Right forelimb (tissue), 1 donor: Measurements from ENCODE around the gene NAT9.

Source experiments
- DNase-seq: peaks from one replicate; pipeline ENCODE4 v3.0.0-alpha.2; 2018

NAT9 gene

DNA sequence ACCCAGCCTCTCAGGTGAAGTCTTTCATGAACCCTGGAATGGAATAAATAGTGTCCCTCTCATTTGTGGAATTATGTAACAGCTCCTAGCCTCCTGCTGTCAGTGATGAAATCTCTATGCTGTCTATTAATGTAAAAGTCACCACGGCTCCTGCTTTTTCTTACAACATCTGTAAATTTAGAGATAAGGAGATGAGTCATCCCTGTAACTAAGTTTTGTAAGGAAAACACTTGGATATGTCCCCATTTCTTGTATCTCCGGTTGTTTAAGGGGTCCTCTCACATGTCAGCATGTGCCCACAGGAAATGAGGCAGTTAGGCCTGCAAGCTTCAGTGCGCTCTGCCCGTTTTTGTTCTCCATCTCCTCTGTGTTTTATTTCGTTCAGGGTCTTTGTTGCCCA is 2.8 kb upstream of the NAT9 start:
- no peak for DNase-seq

DNA sequence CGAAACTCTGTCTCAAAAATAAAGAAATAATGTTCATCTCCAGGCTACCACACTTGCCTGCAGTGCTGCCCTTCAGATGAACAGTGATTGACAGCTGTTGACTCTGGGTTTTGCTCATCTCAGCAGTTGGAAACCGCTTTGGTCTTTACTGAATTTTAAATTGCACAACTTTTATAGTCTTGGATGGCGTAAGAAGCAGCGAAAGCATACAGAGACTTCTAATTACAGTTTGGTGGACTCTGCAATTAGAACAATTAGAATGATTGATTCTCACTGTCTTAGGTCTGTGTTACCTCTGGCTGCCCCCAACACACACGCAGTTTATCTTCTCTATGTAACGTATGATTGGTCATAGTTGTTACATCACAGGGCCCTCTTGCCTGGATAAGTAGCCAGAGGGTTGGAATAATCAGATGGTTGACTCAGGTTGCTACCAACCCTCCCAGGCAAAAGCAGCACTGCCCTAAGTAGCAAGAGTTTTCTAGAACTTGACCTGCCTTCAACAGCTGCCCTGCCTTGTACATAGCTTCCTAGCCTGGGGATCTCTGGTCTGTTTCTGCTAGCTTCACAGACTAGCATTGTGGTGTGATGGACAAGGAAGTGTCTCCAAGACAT is 1.9 kb upstream of the NAT9 start:
- no peak for DNase-seq

DNA sequence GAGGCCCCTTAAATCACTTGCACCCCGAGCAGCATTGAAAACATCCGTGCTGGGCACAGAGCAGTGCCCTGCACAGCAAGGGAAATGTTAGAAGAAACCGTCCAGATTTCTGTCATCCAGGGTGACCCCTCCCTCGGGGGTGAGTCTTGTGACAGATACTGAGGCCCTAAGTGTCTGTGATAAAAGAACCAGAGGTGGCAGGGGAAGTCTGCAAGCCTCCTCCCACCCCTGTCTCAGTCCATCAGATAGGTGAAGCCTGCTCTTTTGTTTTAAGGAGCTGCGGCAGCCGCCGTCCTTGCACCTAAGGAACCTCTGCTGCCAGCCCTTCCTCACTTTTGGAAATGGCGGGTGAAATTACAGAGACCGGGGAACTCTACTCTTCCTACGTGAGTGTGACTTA is 845 bp upstream of the NAT9 start:
- DNase-seq: no peak

DNA sequence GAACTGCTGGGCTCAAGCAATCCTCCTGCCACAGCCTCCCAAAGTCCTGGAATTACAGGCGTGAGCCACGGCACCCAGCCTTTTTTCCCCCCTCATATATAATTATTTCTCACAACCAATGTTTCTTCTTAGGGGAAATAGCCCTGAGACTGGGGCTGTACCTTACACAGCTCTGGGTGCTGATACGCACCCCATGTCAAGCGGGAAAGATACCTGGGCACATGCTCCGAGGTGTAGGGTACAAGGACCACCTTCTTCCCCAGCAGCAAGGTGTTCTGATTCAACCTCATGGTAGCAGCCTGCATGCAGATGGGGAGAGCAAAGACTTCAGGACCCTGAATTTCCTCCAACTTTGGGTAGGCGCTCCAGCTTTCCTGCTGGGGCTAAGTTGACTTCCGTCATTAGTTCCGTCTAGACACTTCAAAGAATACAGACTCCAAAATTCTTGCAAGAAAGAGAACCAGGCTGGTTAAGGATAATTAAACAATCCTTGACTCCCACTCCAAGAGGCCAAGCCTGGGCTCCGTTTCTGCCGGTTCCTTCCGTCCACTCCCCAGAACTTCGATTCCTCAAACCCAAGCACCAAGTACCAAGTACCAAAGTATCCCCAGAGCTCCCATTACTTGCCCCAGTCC is 619 bp downstream of the NAT9 start:
- no peak for DNase-seq

DNA sequence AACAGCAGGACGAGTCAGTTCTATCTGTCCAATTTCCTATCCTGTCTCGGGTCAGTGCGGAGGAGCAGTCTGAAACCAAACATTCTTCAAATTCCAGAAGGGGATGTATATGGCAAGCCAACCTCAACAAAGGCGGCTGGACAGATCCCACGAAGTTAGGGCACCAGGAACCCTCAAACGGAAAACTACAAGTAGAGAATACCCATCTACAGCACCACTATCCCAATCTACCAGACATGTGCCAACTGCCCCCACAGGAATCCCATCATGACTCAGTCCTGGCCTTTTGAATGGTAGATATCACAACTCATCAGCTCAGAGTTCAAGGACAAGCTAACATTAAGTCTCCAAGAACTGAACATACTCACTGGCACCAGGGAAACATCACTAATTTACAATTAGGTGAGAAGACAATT is 2.3 kb downstream of the NAT9 start:
- no peak for DNase-seq

DNA sequence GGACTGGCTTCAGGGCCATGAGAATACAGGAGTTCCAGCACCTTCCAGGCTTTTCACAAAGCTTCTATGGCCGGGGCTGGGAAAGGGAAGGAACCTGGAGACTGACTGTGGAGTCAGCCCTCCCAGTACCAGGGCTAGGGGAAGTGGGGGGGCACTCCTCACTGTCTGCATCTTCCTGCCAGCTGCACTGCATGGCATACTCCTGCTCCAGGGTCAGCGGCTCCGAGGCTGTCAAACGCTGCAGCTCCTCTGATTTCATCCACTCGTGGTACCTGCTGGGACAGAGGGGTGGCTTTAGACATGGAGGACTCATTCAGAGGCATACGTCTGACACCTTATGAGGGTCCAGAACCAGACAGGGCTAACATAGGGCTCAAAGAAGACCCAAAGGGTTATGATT is 2.7 kb downstream of the NAT9 start:
- DNase-seq: no peak

DNA sequence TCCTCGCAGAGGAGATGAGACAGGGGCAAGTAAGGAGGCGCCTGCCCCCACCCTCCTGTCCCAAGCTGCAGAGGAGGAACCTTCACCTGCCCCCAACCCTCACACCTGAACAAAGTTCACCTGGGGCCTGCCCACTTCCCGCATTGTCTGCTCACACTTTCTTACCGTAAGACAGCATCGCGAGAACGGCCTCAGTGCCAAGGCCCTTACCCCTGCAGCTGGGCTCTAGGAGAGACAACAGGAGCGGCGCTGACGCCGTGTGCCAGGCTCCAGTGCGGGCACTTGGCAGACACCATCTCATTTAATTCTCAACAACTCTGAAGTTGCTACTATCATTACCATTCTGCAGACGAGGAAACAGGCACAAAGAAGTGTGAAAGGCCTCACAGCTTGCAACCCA is 4.1 kb downstream of the NAT9 start:
- no peak for DNase-seq

DNA sequence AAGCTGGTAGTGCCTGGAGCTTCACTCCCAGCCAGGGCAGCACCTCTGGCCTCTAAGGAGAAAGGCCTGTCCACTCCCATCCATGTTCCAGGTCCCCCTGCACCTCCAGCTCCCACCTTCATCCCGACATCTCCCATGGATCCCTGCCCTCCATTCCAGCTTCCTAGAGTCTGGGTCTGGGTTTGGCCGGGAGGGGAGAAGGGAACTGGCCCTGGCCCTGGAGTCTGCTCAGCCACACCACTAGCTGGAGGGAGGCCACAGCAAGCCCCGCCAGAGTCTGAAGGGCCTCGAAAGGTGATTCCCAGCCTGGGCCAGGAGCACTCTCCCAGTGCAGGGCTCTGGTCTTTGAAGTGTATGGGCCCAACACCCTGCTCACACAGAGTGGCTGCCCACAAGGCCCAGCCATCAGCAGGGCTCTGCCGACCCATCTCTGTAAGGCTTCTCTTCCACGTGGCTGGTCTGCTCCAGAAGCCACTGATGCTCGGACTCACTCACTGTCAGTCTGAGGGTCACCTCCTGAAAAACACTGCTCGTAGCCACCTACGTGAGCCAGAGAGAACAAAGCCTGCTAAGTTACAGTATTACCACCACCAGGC is 4.7 kb downstream of the NAT9 start:
- DNase-seq: no peak

DNA sequence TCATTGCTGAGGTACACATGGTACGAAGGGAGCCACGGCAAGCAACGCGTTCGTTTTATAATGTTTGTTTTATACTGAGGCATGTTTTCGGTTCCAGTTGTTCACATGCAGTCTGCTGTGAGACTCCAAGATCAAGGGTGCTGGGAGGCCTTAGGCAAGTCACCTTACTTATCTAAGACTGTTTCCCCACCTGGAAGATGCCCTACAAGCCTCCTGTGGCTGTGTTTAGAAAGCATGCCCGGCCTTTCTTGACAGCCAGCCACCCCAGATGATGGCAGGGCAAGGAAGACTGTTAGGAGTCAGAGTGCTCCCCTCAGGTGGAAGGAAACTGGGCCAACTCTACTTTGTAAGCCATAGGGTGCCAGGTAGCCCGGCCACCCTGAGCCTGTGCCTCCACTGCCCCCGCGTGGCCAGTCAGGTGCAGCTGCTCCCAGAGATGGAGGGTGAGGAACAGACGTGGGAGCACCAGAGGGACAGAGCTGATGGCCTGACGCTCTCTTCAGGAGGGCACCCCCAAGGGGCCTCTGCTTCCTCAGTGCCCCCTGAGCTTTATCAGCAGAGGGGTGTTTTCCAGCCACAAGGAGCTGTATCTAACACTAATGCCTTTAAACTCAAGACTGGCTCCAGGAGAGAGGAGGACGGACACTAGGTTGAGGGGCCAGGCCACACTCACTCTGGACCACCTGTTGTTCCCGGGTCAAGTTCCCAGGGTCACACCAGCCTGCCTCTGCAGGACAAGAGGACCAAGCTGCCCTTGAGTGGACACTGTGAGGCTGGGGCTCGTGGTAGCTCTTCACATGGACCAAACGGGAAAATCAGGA is 5.4 kb downstream of the NAT9 start:
- DNase-seq: no peak

DNA sequence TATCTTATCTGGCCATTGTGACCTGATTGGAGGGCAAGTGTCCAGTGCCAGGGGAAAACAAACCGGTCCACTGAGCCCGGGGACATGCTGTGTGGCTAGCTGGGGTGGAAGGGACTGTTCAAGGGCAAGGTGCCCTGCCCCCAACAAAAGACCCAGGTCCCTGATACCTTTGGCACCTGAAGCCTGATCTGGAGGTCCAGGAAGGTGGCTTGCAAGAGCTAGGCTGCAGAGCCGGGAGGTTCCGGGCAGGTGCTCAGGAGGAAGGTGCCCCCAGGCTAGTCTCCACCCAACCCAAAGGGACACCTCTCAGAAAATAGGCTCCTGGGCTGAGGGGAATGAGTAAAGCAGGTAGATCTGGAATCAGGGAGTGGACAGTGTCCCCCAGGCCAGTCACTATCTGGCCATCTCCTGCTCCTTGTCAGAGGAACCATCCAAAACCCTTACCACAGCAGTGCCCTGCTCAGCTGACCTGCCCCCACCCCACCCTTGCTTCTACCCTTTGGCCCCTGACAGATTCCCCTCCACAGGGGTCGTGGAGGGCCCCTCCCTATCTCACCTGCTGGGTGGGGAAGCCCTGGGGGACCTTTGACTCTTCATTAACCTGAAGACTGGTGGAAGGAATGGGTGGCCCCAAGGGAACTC is 6.2 kb downstream of the NAT9 start:
- DNase-seq: no peak

DNA sequence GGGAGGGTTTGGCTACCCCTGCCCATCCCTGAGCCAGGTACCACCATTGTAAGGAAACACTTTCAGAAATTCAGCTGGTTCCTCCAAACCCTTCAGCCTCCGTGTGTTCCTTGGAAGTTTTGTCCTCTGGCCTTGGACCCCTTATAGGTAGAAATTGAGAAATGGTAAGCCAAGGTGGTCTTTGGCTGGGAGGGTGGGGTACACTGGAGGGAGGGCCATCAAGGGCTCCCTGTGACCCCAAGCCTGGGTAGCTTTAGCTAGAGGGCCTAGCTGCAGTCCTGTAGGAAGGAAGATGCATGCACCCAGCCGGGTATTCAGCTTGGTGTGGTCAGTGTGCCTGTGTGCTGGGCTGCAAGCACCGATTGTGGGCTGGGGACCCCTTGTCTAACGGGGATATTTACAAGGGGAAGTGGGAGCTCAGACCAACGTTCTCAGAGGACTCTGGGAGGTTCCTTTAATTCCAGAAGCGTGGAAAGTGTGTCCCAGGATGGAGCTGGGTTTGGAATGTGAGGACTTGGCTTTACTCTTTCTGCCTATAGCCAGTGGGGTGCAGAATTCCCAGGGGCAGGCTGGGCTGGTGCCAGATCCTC is 6.8 kb downstream of the NAT9 start:
- no peak for DNase-seq

DNA sequence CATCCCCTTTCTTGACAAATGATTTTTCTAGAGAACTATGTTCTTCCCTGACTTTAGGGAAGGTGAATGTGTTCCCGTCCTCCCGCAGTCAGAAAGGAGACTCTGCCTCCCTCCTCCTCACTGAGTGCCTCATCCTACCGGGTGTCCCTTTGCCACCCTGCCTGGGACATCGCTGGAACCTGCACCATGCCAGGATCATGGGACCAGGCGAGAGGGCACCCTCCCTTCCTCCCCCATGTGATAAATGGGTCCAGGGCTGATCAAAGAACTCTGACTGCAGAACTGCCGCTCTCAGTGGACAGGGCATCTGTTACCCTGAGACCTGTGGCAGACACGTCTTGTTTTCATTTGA is 7.4 kb downstream of the NAT9 start:
- no peak for DNase-seq

DNA sequence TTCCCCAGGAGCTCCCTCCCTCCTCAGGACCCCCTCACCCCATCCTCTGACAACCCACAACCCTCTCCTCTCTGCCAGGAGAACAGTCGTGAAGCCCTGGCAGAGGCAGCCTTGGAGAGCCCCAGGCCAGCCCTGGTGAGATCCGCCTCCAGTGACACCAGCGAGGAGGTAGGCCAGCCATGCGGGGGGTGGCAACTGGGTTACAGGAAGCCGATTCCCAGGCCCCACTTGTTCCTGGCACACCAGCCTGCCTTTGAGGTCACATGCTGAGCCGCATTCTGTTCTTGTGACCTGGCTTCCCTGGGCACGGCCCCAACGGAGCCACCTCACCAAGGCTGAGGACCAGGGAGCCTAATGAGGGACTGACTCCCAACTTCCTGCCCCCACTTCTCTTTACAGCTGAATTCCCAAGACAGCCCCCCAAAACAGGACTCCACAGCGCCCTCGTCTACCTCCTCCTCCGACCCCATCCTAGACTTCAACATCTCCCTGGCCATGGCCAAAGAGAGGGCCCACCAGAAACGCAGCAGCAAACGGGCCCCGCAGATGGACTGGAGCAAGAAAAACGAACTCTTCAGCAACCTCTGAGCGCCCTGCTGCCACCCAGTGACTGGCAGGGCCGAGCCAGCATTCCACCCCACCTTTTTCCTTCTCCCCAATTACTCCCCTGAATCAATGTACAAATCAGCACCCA is 7.9 kb downstream of the NAT9 start:
- no peak for DNase-seq

DNA sequence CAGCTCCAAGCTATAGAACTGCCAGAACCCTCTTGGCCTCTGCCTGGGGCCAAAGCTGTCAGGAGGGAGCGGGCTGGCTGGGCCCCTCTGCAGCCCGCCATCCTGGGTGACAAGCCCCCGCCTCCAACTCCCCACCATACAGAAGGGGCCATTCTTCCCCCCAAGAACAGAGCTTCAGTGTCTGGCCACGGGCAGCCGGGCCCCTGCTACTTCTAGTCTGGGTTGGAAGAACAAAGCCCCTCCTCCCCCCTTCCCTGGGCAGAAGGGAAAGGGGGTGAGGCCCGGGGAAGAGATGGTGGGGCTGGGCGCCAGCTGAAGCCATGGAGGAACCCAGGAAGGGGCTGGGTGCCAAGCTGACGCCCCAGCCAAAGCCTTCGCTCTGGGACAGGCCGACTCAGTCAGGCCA is 9.0 kb downstream of the NAT9 start:
- no peak for DNase-seq

DNA sequence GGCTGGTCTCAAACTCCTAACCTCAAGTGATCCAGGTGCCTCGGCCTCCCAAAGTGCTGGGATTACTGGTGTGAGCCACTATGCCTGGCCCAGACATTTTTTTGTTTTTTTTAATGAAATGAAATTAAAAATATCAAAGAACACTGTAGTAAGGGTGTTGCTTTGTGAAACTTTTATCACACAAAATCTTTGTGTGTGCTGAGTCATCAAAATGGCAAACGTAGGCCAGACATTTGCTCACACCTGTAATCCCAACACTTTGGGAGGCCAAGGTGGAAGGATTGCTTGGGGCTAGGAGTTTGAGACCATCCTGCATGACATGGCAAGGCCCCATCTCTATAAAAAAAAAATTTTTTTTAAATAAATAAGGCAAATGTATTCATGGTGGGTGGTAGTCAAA is 9.7 kb downstream of the NAT9 start:
- no peak for DNase-seq

DNA sequence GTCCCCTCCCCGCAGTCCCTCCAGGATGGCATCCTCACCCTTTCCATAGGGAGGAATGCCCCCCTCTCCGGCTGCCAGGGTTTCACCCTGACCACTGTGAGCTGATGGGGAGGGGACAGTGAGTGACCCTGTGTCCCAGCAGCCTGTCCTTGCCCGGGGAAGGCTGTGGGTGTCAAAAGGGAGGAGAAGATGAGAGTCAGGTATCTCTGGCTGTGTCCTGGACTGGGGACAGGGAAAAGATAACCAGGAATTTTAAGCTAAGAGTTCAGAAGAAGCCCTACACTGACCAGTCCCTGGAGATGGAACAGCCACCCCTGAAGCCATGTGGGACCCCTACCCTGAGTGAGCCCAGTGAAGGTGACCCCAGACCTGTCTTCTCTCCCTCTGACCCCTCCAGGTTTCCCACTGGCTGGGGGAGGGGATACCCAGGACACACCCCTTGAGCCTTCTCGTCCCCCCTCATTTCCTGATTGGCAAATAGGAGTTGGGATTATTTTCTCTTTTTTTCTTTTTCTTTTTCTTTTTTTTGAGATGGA is 11.3 kb downstream of the NAT9 start:
- no peak for DNase-seq

DNA sequence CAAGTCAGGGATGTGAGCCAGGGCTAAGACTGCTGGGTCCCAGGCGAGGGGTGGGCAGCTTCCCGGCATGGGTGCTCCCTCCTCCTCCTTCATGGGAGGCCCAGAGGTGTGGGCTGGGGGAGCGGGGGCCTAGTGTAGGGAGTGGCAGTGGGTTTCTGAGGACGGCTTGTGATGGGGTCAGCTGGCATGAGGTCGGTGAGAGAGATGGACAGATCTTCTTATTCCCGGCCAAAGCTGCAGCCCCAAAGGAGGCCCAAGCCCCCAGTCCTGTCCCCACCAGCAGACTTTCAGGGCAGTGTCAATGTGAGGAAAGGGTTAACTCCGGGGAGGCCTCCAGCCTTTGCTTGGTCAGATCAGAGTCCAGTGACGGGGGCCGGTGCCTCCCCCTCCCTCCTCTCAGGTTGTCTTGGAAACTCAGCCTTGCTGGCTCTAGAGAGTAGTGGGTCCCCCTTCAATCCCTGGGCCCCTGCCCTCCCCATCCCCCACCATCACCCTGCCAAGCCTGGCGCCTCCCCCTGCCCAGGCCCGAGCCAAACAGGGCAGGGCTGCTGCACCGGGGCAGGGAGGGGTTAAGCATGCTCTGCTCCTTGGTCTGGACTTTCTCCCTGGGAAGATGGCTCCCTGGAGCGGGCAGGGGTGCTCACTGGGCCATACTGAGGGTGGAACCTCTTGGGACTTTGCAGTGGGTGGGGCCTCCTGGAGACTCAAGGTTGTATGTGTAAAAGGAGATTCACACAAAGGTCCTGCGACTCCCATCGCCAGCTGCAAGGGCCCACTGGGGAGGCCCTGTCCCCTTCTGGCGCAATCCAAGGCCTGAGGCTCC is 12.4 kb downstream of the NAT9 start:
- DNase-seq: no peak

DNA sequence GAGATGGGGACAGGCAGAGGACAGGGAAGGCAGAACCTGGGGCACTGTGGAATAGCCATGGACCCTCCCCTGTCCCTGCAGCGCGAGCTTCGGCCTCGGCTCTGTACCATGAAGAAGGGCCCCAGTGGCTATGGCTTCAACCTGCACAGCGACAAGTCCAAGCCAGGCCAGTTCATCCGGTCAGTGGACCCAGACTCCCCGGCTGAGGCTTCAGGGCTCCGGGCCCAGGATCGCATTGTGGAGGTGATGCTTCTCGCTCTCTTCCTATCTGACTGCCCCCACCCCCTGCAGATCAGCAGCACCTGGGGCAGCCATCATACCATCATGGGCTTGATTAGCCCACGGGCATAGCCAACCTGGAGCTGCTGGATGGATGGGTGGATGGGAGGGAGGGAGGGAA is 14.2 kb downstream of the NAT9 start:
- DNase-seq: no peak

DNA sequence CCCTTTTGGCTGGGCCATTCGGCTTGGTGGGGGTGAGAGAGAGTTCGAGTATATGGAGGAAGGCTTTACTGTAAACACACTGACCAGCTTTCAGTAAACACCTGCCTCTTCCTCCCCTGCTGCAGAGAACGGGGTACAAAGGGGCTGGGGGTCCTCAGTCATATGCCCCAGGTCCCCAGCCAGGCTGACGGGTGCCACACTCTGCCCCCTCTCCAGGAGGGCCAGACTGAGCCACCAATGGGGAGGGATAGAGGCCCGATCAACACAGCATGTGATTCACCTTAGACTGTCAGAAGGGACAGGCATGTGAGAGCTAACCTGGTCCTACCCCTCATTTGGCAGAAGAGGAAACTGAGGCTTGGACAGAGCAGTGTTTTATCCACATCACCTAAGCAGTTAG is 14.7 kb downstream of the NAT9 start:
- DNase-seq: no peak

DNA sequence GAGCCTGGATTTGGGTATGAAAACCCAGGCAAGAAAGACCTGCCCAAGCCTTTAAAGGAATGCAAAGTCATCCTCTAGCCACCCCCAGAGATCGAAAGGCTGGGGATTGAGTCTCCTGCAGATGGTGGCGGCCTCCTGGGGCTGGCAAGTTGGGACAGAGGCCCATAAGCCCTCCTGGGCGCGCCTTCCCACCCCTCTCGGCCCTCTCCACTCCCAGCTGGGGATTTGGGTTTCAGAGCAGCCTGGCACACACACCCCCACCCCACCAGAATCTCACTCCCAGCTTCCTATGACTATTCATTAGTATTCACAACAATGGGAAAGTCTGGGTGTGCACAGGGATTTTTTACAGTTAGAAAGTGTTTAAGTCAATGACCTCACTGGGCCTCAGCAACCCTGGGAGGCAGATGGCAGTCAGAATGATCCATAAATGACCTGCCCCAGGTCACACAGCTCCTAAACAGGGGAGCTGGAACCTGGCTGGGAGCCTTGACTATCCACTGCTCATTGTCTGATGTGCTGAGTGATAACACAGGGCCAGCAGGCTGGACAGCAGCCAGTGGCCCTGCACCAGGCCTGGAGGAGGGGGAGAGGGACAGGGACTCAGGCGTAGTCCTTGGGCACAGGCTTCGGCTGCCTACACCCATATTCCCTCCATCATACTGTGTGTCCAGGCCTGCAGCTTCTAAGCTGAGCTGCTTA is 15.6 kb downstream of the NAT9 start:
- DNase-seq: no peak

DNA sequence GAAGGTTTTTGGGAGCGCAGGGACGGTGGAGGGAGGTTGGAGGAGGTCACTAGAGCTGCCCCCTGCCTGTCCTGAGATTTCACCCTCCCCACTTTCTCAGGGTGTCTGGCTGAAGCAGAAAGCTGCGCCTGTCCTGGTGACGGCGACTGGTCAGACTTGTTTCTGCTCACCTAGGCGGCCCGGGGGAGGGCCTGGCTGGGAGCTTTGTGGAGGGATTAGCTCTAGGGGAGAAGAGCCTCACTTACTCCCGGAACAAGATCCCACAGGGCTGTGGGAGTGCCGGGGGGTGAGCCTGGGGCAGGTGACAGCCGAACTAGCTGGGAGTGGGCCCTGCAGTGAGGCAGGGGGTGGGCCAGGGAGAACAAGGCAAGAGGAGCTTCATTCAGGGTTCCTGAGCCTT is 16.2 kb downstream of the NAT9 start:
- DNase-seq: no peak
